DND-41 (cell line): Measurements from ENCODE around the gene ADAMTSL3.

Source experiments
- ATAC-seq: fragments of 200-7000 bp; cut with Tn5 transposase; 3 replicates; pipeline ENCODE4 v1.9.1; 2021; ENCODE audit warnings: low read depth; ENCODE audit not compliant: insufficient read depth
- DNase-seq: peaks from one replicate; pipeline ENCODE4 v3.0.0-alpha.2; 2020
- H2AFZ ChIP-seq: 2 replicates; pipeline ENCODE4 v1.6.0; 2012; ENCODE audit warnings: low read depth, low read length
- H3K27ac ChIP-seq: 2 replicates; pipeline ENCODE4 v1.5.1; 2012; ENCODE audit warnings: low read length, inconsistent platforms
- H3K27me3 ChIP-seq: fragments of 200-600 bp; sonication (generic); 2 replicates; pipeline ENCODE4 v1.6.0; 2012; ENCODE audit warnings: low read length, mild to moderate bottlenecking, inconsistent platforms; ENCODE audit not compliant: insufficient read depth, poor library complexity
- H3K36me3 ChIP-seq: 2 replicates; pipeline ENCODE4 v1.5.1; 2012; ENCODE audit warnings: low read length, inconsistent platforms; ENCODE audit not compliant: insufficient read depth
- H3K4me1 ChIP-seq: 2 replicates; pipeline ENCODE4 v1.5.1; 2012; ENCODE audit warnings: mild to moderate bottlenecking, low read length; ENCODE audit not compliant: insufficient read depth
- H3K4me2 ChIP-seq: 2 replicates; pipeline ENCODE4 v1.6.0; 2012; ENCODE audit warnings: mild to moderate bottlenecking, moderate library complexity, low read length, inconsistent platforms; ENCODE audit not compliant: insufficient read depth
- H3K4me3 ChIP-seq, 2 experiments: fragments of 200-600 bp in 1 of 2; shearing (Covaris generic) in 1 of 2; 2 replicates each; pipeline ENCODE4 v1.5.1; 2012 to 2016; ENCODE audit warnings: inconsistent platforms in 2 of 2, low read length in 2 of 2, mild to moderate bottlenecking in 2 of 2, low read depth in 1 of 2, moderate library complexity in 1 of 2
- H3K79me2 ChIP-seq: 2 replicates; pipeline ENCODE4 v1.6.0; 2012; ENCODE audit warnings: low read length, inconsistent platforms; ENCODE audit not compliant: insufficient read depth
- H3K9ac ChIP-seq: 2 replicates; pipeline ENCODE4 v1.6.0; 2012; ENCODE audit warnings: low read depth, mild to moderate bottlenecking, inconsistent platforms, low read length, moderate library complexity
- H3K9me3 ChIP-seq: 2 replicates; pipeline ENCODE4 v1.5.1; 2012; ENCODE audit warnings: low read length, moderate library complexity, mild to moderate bottlenecking, inconsistent platforms; ENCODE audit not compliant: insufficient read depth, severe bottlenecking
- H4K20me1 ChIP-seq: 2 replicates; pipeline ENCODE4 v1.6.0; 2012; ENCODE audit warnings: low read length; ENCODE audit not compliant: insufficient read depth
- CTCF ChIP-seq: IDR thresholded peaks from 2 replicates; pipeline ENCODE4 v1.5.1; 2012; ENCODE audit warnings: borderline replicate concordance, low read length, moderate library complexity, mild to moderate bottlenecking; ENCODE audit not compliant: poor library complexity, severe bottlenecking; ENCODE audit errors: extremely low read depth
- EZH2 ChIP-seq: IDR thresholded peaks from 3 replicates; pipeline ENCODE4 v1.6.1; 2012; ENCODE audit warnings: borderline replicate concordance, low read depth, mild to moderate bottlenecking, moderate library complexity, low read length, inconsistent platforms; ENCODE audit not compliant: severe bottlenecking

Gene ADAMTSL3

GRCh38 chr15:83991163-83991562, 337.2 kb downstream of the ADAMTSL3 start:
- no peak overlapping the region for H2AFZ ChIP-seq
- no peak overlapping the region for H3K4me3 ChIP-seq

DNA sequence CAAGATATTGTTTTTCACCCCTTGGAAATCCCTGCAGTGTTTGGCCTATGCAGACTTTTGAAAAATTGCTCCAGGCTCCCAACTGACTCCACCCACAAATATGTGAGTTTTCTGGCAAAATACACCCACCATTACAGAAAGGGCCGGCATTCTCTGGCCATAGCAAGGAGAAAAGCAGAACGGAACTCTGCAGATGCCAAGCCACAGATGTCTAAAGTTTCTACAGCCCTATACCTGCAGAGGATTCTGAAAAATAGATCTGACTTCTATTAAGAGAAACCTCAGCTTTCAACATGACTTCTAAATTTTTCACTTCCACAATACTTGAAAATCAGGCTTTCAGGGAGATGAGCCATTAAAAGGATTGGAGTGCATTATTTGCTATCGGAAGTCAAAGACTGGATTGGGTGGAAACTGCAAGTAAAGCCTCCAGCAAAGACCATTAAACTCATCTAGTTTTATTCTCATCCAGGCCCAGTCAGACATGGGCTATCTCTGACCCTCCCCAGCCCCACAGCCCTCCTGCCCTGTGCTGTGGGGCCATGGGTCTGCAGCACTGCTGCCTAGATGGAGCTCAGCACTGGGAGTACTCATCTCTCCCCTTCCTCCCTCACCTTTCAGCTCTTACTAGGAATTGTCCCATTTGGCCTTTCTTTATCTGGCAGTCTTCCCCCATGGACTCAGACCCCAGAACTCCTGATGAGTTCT, 338.6 kb downstream of the ADAMTSL3 start:
- H4K20me1 ChIP-seq = no peaks in the 10 kb centered on the region
- H3K4me2 ChIP-seq = no peak overlapping the region
- H3K79me2 ChIP-seq = no peaks in the 10 kb centered on the region
- H3K36me3 ChIP-seq = no peaks in the 10 kb centered on the region
- H3K4me3 ChIP-seq = no peak overlapping the region
- no peak overlapping the region for H2AFZ ChIP-seq
- no peak for DNase-seq
- H3K27ac ChIP-seq = no peak overlapping the region
- no peak for TF ChIP-seq EZH2
- no peak for TF ChIP-seq CTCF
- no peaks in the 10 kb centered on the region for H3K27me3 ChIP-seq
- H3K9ac ChIP-seq = no peak overlapping the region
- H3K4me1 ChIP-seq = no peaks in the 10 kb centered on the region
- no peaks in the 10 kb centered on the region for H3K9me3 ChIP-seq
- ATAC-seq = no peak

More at GRCh38 chr15:83991163-83991562, 337.2 kb downstream of the ADAMTSL3 start:
- Histone ChIP-seq H3K9ac (no peak overlapping the region), H3K9me3 (no peaks in the 10 kb centered on the region), H3K36me3 (no peaks in the 10 kb centered on the region), H3K4me1 (no peaks in the 10 kb centered on the region), H3K79me2 (no peaks in the 10 kb centered on the region), H4K20me1 (no peaks in the 10 kb centered on the region), H3K27me3 (no peaks in the 10 kb centered on the region), H3K4me2 (no peak overlapping the region), H3K27ac (no peak overlapping the region)
- DNase-seq (no peak), ATAC-seq (no peak)
- TF ChIP-seq EZH2 (no peak), CTCF (no peak)

GRCh38 chr15:83993591-83993990, 339.7 kb downstream of the ADAMTSL3 start:
- Histone ChIP-seq H3K4me3 (no peak overlapping the region), H3K9me3 (no peaks in the 10 kb centered on the region), H3K27me3 (no peaks in the 10 kb centered on the region), H3K79me2 (no peaks in the 10 kb centered on the region), H3K4me1 (no peaks in the 10 kb centered on the region), H3K27ac (no peak overlapping the region), H3K36me3 (no peaks in the 10 kb centered on the region), H2AFZ (no peak overlapping the region), H3K4me2 (no peak overlapping the region), H3K9ac (no peak overlapping the region), H4K20me1 (no peaks in the 10 kb centered on the region)
- no peak for DNase-seq
- ATAC-seq = no peak
- TF ChIP-seq EZH2 (no peak), CTCF (no peak)

DNA sequence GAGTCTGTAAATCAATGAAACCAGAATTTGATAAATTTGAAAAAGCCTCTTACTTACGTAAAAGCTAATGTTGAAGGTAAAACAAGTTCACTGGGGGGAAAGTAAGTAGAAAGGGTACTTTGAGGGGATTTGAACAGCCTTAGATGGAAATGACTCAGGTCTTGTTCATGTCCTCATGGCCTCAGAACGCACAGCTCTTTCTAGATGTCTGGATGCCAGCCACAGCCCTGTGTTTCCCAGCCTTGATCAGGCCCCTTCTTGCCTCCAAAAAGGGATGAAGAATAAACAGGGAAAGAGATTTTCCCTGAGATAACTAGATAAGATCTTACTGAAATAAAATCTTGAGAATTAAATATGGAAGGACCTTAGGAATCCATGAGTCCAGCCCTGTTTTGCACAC, 344.6 kb downstream of the ADAMTSL3 start:
- ATAC-seq = no peak
- TF ChIP-seq CTCF (no peak), EZH2 (no peak)
- no peaks in the 10 kb centered on the region for H3K79me2 ChIP-seq
- DNase-seq = no peak
- no peaks in the 10 kb centered on the region for H3K4me1 ChIP-seq
- no peak overlapping the region for H3K27ac ChIP-seq
- H3K4me3 ChIP-seq = no peak overlapping the region
- H3K27me3 ChIP-seq = peaks cover 2% of the 10 kb centered on the region
- H4K20me1 ChIP-seq = no peaks in the 10 kb centered on the region
- H3K9me3 ChIP-seq = no peaks in the 10 kb centered on the region
- H3K4me2 ChIP-seq = no peak overlapping the region
- H2AFZ ChIP-seq = no peak overlapping the region
- no peaks in the 10 kb centered on the region for H3K36me3 ChIP-seq
- no peak overlapping the region for H3K9ac ChIP-seq
